Esophagus (tissue), 2 donors: ENCODE results near the gene MGAT2. TPM values are rescaled to one million over a fixed set of nuclear protein-coding genes. Genes with fewer than 3 reads are reported as not detected.

Experiments used
- H3K27ac ChIP-seq, 2 donors: one replicate each; pipeline ENCODE4 v1.5.1; 2013; ENCODE audit warnings: low read depth in 2 of 2, mild to moderate bottlenecking in 2 of 2, inconsistent platforms in 1 of 2, low read length in 1 of 2, moderate library complexity in 1 of 2
- H3K27me3 ChIP-seq, 2 donors: one replicate each; pipeline ENCODE4 v1.6.1; 2013; ENCODE audit warnings: low read length in 2 of 2, control low read depth in 1 of 2, mild to moderate bottlenecking in 1 of 2; ENCODE audit not compliant: insufficient read depth in 2 of 2, control insufficient read depth in 1 of 2
- H3K36me3 ChIP-seq, 2 donors: one replicate each; pipeline ENCODE4 v1.6.1; 2013; ENCODE audit warnings: low read length in 1 of 2; ENCODE audit not compliant: control insufficient read depth in 2 of 2, insufficient read depth in 2 of 2
- H3K4me1 ChIP-seq, 2 donors: one replicate each; pipeline ENCODE4 v1.6.1; 2013; ENCODE audit warnings: low read length in 1 of 2; ENCODE audit not compliant: control insufficient read depth in 2 of 2, insufficient read depth in 2 of 2
- H3K4me3 ChIP-seq, 2 donors: one replicate each; pipeline ENCODE4 v1.5.1; 2013; ENCODE audit warnings: low read length in 2 of 2, mild to moderate bottlenecking in 2 of 2, low read depth in 1 of 2, moderate library complexity in 1 of 2
- H3K9me3 ChIP-seq, 2 donors: one replicate each; pipeline ENCODE4 v1.6.1; 2013; ENCODE audit warnings: mild to moderate bottlenecking in 2 of 2, low read depth in 1 of 2, low read length in 1 of 2, moderate library complexity in 1 of 2; ENCODE audit not compliant: control insufficient read depth in 2 of 2, insufficient read depth in 1 of 2
- WGBS, 2 donors: extraction: QIAGEN DNeasy Blood & Tissue Kit; methylation state at CpG; one replicate each; pipeline ENCODE4 v1.1.7; 2013; 5-methylcytosine and 5-hydroxymethylcytosine counted together
- polyA plus RNA-seq, 2 donors: library from polyadenylated mRNA; stranded (reverse); fragments of 200-250 nt; gene quantifications; one replicate each; pipeline ENCODE4 v1.2.3, GENCODE V29; 2013
- donor health status: healthy with polysubstance abuse.
- donor health status: Bipolar disorder and iron deficiency.

MGAT2 gene
- polyA plus RNA-seq, 2 donors: 9.2 to 10.8 TPM

- Histone ChIP-seq H3K4me1 (peaks cover 0 to 8% of the 10 kb centered on the region in 2 donors), H3K4me3 (peak overlapping the region in 1 of 2 donors; percentile 84), H3K27ac (peak overlapping the region in 1 of 2 donors; percentile 9)
These were observed 1.5 kb downstream of the MGAT2 start for GRCh38 chr14:49622022-49622607.

DNA sequence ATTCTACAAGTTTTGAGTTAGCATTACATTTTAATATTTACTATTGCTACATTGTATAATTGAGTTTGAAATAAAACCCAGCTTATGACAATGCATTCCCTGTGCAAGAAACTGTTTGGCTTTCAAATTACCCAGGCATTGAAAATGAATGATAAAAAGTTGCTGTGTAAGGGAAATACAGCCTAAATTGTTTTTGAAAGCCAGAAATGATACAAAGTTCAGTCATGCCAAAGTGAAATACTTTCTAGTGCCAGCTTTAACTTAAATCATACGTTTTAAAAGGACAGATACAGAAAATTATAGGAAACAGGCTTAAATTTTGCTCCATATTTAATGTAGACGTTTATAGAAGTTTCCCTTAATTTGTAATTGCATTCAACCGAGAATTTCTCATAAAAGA lies 2.8 kb downstream of the MGAT2 start:
- H3K27me3 ChIP-seq: no peaks in the 10 kb centered on the region
- no peak overlapping the region for H3K4me3 ChIP-seq
- H3K36me3 ChIP-seq: peaks cover 0 to 4% of the 10 kb centered on the region in 2 donors
- H3K4me1 ChIP-seq: peaks cover 0 to 8% of the 10 kb centered on the region in 2 donors
- no peaks in the 10 kb centered on the region for H3K9me3 ChIP-seq
- 36 to 45% methylated on average over 3 of the region's 3 CpGs for WGBS, 2 donors
- no peak overlapping the region for H3K27ac ChIP-seq

More at GRCh38 chr14:49622022-49622607, 1.5 kb downstream of the MGAT2 start:
- WGBS, 2 donors: 37 to 55% methylated on average over 3 of the region's 3 CpGs
- Histone ChIP-seq H3K9me3 (no peaks in the 10 kb centered on the region), H3K36me3 (peaks cover 0 to 4% of the 10 kb centered on the region in 2 donors), H3K27me3 (no peaks in the 10 kb centered on the region)

DNA sequence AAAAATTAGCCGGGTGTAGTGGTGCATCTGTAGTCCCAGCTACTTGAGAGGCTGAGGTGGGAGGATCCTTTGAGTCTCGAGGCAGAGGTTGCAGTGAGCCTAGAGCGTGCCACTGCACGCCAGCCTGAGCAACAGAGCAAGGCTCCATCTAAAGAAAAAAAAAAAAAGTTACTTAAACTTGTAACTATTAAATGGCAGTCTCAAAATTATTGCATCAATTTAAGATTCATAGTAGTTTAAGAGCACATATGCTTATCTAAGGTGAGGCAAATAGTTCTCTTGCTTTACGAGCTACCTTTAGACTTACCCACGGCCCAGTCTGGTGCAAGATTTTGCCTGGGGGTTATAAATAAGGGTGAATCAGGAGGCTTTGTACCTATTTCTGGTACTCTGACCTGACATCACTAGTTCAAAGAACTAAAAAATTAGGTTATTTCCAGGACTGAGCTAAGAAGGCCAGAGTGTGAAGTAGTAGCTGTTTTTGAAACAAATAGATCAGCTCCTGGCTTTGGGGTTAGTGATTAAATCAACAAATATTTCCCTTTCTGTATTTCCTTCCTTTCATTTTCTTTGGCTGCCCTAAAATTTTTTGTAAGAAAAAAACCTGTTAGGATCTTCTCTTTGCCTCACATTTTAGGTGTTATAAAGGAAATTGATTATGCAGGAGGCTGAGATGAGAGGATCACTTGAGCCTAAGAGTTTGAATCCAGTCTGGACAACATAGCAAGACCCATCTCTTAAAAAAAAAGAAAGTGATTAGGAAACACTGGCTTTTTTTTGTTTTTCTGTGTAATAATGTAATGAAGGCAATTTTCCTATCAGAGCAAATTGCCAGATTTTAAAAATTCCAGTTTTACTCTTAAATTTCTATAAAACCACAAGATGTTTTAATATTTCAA lies 3.6 kb downstream of the MGAT2 start:
- Histone ChIP-seq H3K27me3 (no peaks in the 10 kb centered on the region), H3K36me3 (peaks cover 0 to 4% of the 10 kb centered on the region in 2 donors), H3K9me3 (no peaks in the 10 kb centered on the region), H3K4me3 (no peak overlapping the region), H3K27ac (no peak overlapping the region), H3K4me1 (peaks cover 0 to 8% of the 10 kb centered on the region in 2 donors)
- 41 to 47% methylated on average over 6 of the region's 6 CpGs for WGBS, 2 donors

- Histone ChIP-seq H3K9me3 (no peaks in the 10 kb centered on the region), H3K4me3 (peak overlapping the region; percentile 75 to 81), H3K36me3 (no peaks in the 10 kb centered on the region), H3K27ac (peak overlapping the region; percentile 97 to 98), H3K27me3 (no peaks in the 10 kb centered on the region), H3K4me1 (no peaks in the 10 kb centered on the region)
- WGBS, 2 donors: 0 to 1% methylated on average over 84 to 101 of the region's 101 CpGs
These were observed 13.3 kb downstream of the MGAT2 start for GRCh38 chr14:49633640-49634546.

- peak within 1 kb of the TSS; percentile 97 to 98 for H3K27ac ChIP-seq
- H3K4me1 ChIP-seq: no peaks in the 10 kb centered on the region
- no peaks in the 10 kb centered on the region for H3K27me3 ChIP-seq
- H3K36me3 ChIP-seq: no peaks in the 10 kb centered on the region
- 0% methylated on average over 73 to 80 of the region's 80 CpGs for WGBS, 2 donors
- H3K9me3 ChIP-seq: no peaks in the 10 kb centered on the region
- peak within 1 kb of the TSS; percentile 75 to 81 for H3K4me3 ChIP-seq
These were observed 14.1 kb downstream of the MGAT2 start, which contains the start of gene DNAAF2 for GRCh38 chr14:49634547-49635334. DNAAF2 (minus strand) TSS chr14:49635244; CDS start chr14:49635149, 95 bp downstream.

- WGBS, 2 donors: 90 to 93% methylated on average over 1 of the region's 1 CpG
- no peaks in the 10 kb centered on the region for H3K9me3 ChIP-seq
- H3K36me3 ChIP-seq: no peaks in the 10 kb centered on the region
- no peaks in the 10 kb centered on the region for H3K4me1 ChIP-seq
- no peaks in the 10 kb centered on the region for H3K27me3 ChIP-seq
- H3K4me3 ChIP-seq: no peak overlapping the region
- no peak overlapping the region for H3K27ac ChIP-seq
These were observed 16.3 kb downstream of the MGAT2 start for GRCh38 chr14:49636866-49637265.

DNA sequence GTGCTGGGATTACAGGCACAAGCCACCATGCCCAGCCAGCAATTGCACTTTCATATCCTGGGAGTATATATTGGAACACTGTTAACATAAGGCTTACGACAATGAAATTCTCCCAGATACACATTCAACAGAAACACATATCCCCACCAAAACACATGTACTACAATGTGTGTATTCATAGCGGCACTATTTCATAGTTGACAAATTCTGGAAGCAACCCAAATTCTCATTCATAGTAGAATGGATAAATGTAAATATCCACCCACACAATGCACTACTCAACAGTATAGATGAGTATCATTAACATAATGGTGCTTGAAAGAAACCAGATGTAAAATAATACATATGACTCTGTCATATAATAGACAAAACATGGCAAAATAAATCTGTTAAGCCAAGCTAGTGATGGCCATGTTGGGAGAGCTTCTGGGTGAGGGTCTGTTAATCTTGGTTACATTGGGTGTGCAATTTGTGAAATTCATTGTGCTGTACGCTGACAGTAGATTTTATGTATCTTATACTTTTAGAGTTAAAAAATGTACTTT lies 17.0 kb downstream of the MGAT2 start:
- no peaks in the 10 kb centered on the region for H3K9me3 ChIP-seq
- H3K4me1 ChIP-seq: no peaks in the 10 kb centered on the region
- no peaks in the 10 kb centered on the region for H3K27me3 ChIP-seq
- WGBS, 2 donors: 77 to 88% methylated on average over 3 of the region's 3 CpGs
- H3K27ac ChIP-seq: no peak overlapping the region
- H3K4me3 ChIP-seq: no peak overlapping the region
- no peaks in the 10 kb centered on the region for H3K36me3 ChIP-seq

DNA sequence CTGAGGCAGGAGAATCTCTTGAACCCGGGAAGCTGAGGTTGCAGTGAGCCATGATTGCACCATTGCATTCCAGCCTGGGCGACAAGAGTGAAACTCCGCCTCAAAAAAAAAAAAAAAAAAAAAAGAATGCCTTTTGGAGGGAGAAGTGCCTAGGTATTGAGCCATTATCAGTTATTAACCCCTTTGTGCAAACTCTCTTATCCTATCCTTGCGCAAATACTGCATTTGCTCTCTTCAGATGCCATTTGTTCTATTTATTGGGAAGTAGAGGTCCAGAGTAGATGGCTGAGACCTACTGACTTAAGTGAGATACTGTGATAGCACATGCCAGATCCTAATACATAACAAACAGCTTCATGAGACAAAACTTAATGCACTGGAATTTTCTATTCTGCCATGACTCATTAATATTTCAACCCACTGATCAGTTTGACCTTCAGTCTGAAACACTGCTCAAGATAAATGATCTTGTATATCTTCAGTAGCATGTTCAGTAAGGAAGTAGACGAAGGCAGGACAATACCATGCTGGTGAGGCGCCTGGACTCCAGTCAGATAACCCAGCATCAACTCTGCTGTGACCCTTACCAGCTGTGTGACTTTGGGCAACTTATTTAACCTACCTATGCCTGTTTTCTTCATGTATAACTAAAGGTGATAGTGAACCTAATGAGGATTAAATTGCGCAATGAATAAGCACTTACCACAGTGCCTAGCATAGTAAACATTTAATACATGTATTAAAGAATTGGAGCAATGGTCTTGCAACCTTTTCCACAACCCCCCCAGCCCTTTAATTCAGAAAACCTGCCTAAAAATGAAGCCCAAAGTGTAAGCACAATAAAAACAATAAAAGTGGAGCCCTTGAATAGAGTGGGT lies 20.2 kb downstream of the MGAT2 start:
- Histone ChIP-seq H3K27ac (no peak overlapping the region), H3K4me1 (no peaks in the 10 kb centered on the region)
- 84 to 92% methylated on average over 7 of the region's 7 CpGs for WGBS, 2 donors

More for the DNA sequence above, 20.2 kb downstream of the MGAT2 start:
- Histone ChIP-seq H3K36me3 (no peaks in the 10 kb centered on the region), H3K27me3 (no peaks in the 10 kb centered on the region), H3K4me3 (no peak overlapping the region), H3K9me3 (no peaks in the 10 kb centered on the region)
